ENCODE results near the gene NFIX. TPM values are rescaled to one million over a fixed set of nuclear protein-coding genes. Genes with fewer than 3 reads are reported as not detected.

Gene NFIX
- total and polyA plus RNA-seq, 9 of the 15 experiments (the other 6 are each of a cell fraction or from before 2014, with no cell fraction given): 0.28 to 26.8 (median 5.4) TPM

- TF ChIP-seq MCM3 (IDR thresholded peaks at IDR 0.05) (no peak), ZMIZ1 (IDR thresholded peaks at IDR 0.05; ENCODE audit: low read depth in 2 of 2, low read length in 2 of 2) (no peak), SP2 (IDR thresholded peaks at IDR 0.05; ENCODE audit: extremely low read depth, low read depth, low read length, poor library complexity, severe bottlenecking) (no peak), DMBX1 (CRISPR knock-in tag; IDR thresholded peaks at IDR 0.05; ENCODE audit: borderline replicate concordance) (peak; percentile 63; the same call in 1 of the 2 replicates), ADNP (tag; IDR thresholded peaks at IDR 0.05) (no peak), THRB (CRISPR knock-in tag; conservative IDR thresholded peaks at IDR 0.05) (no peak), ZNF280A (IDR thresholded peaks at IDR 0.05; ENCODE audit: low read depth, partially characterized antibody) (no peak), NFIC (IDR thresholded peaks at IDR 0.05) (no peak), ZNF133 (CRISPR knock-in tag; IDR thresholded peaks at IDR 0.05) (no peak), ZNF717 (CRISPR knock-in tag; IDR thresholded peaks at IDR 0.05) (0 out of 2 replicates have a peak, but pooled peaks have one; percentile 50), MTF1 (CRISPR knock-in tag; IDR thresholded peaks at IDR 0.05; ENCODE audit: borderline replicate concordance) (no peak), CHD4 (IDR thresholded peaks at IDR 0.05; ENCODE audit: insufficient read depth, insufficient replicate concordance, low read depth, low read length, poor library complexity, severe bottlenecking) (no peak), HOXB6 (CRISPR knock-in tag; IDR thresholded peaks at IDR 0.05; ENCODE audit: borderline replicate concordance) (no peak), NEUROD1 (IDR thresholded peaks at IDR 0.05; ENCODE audit: borderline replicate concordance, low read depth, low read length, partially characterized antibody) (peak; percentile 57), CREB1 (IDR thresholded peaks at IDR 0.05) (no peak), CREB1 (CRISPR knock-in tag; IDR thresholded peaks at IDR 0.05) (no peak), CBX8 (IDR thresholded peaks at IDR 0.05; ENCODE audit: borderline replicate concordance, extremely low read depth, low read depth, low read length, poor library complexity, severe bottlenecking) (no peak), CCAR2 (IDR thresholded peaks at IDR 0.05; ENCODE audit: low read depth, low read length) (no peak), ZNF174 (CRISPR knock-in tag; IDR thresholded peaks at IDR 0.05) (no peak), ZSCAN29 (IDR thresholded peaks at IDR 0.05) (no peak), JUNB (CRISPR knock-in tag; conservative IDR thresholded peaks at IDR 0.05) (no peak)
These were observed 101.0 kb downstream of the NFIX start (continued) for GRCh38 chr19:13095934-13096927.
